GM23338 (cell line): ENCODE results near the gene GPC6. TPM values are rescaled to one million over a fixed set of nuclear protein-coding genes. Genes with fewer than 3 reads are reported as not detected.

Source experiments
- ATAC-seq: fragments of 200-7000 bp; cut with Tn5 transposase; 3 replicates; pipeline ENCODE4 v1.9.1; 2020
- DNase-seq: peaks from one replicate; pipeline ENCODE4 v3.0.0-alpha.2; 2015; ENCODE audit warnings: low spot score
- H2AFZ ChIP-seq: fragments of 200-600 bp; sonication (generic); 2 replicates; pipeline ENCODE4 v1.8.0; 2016; ENCODE audit warnings: antibody characterized with exemption, mild to moderate bottlenecking, moderate library complexity
- H3F3A ChIP-seq: fragments of 200-600 bp; sonication (generic); replicated peaks from 2 replicates; pipeline ENCODE4 v1.8.0; 2017; ENCODE audit warnings: antibody characterized with exemption, mixed run types, low read depth
- H3K27ac ChIP-seq: fragments of 200-600 bp; sonication (generic); 2 replicates; pipeline ENCODE4 v1.6.1; 2016; ENCODE audit warnings: low read depth
- H3K27me3 ChIP-seq: fragments of 200-600 bp; sonication (generic); 2 replicates; pipeline ENCODE4 v1.8.0; 2016; ENCODE audit warnings: mild to moderate bottlenecking, mixed run types, moderate library complexity; ENCODE audit not compliant: insufficient read depth
- H3K36me3 ChIP-seq: fragments of 200-600 bp; sonication (generic); 2 replicates; pipeline ENCODE4 v1.8.0; 2016; ENCODE audit warnings: mild to moderate bottlenecking; ENCODE audit not compliant: insufficient read depth
- H3K4me1 ChIP-seq: fragments of 200-600 bp; sonication (generic); 2 replicates; pipeline ENCODE4 v1.8.0; 2016; ENCODE audit warnings: mild to moderate bottlenecking, moderate library complexity; ENCODE audit not compliant: insufficient read depth
- H3K4me2 ChIP-seq: fragments of 200-600 bp; sonication (generic); 2 replicates; pipeline ENCODE4 v1.7.1; 2017; ENCODE audit warnings: mixed run types
- H3K4me3 ChIP-seq: fragments of 200-600 bp; sonication (generic); 2 replicates; pipeline ENCODE4 v1.6.1; 2016; ENCODE audit warnings: mixed run types
- H3K79me2 ChIP-seq: fragments of 200-600 bp; sonication (generic); replicated peaks from 2 replicates; pipeline ENCODE4 v1.8.0; 2017; ENCODE audit warnings: mild to moderate bottlenecking; ENCODE audit not compliant: insufficient read depth
- H3K9me2 ChIP-seq: fragments of 200-600 bp; sonication (generic); 2 replicates; pipeline ENCODE4 v1.8.0; 2017; ENCODE audit not compliant: insufficient read depth
- H4K20me1 ChIP-seq: fragments of 200-600 bp; sonication (generic); replicated peaks from 2 replicates; pipeline ENCODE4 v1.8.0; 2017; ENCODE audit warnings: mild to moderate bottlenecking; ENCODE audit not compliant: insufficient read depth
- H3K27ac Mint-ChIP-seq: 2 replicates; pipeline ENCODE4 v1.8.0; 2020; ENCODE audit warnings: inconsistent platforms, mild to moderate bottlenecking, moderate library complexity, mixed read lengths
- H3K27me3 Mint-ChIP-seq: 3 replicates; pipeline ENCODE4 v1.8.0; 2022; ENCODE audit warnings: low read depth, mild to moderate bottlenecking, moderate library complexity, mixed read lengths, inconsistent platforms; ENCODE audit not compliant: insufficient read depth, poor library complexity
- H3K36me3 Mint-ChIP-seq: 3 replicates; pipeline ENCODE4 v1.8.0; 2021; ENCODE audit warnings: low read depth, mild to moderate bottlenecking, inconsistent platforms, moderate library complexity, mixed read lengths
- H3K4me1 Mint-ChIP-seq: 3 replicates; pipeline ENCODE4 v1.8.0; 2020; ENCODE audit warnings: mild to moderate bottlenecking, inconsistent platforms, mixed read lengths
- H3K4me3 Mint-ChIP-seq: 3 replicates; pipeline ENCODE4 v1.8.0; 2021; ENCODE audit warnings: moderate library complexity, mild to moderate bottlenecking, inconsistent platforms, mixed read lengths
- H3K9me3 Mint-ChIP-seq: 3 replicates; pipeline ENCODE4 v1.8.0; 2020; ENCODE audit warnings: moderate library complexity, mild to moderate bottlenecking, inconsistent platforms, mixed read lengths
- CREB1 ChIP-seq: fragments of 250-450 bp; sonication (Bioruptor Pico); IDR thresholded peaks from 2 replicates; pipeline ENCODE4 v1.5.0; 2020; ENCODE audit warnings: low read depth, mild to moderate bottlenecking, moderate library complexity
- EZH2 ChIP-seq: fragments of 200-600 bp; sonication (generic); IDR thresholded peaks from one replicate; pipeline ENCODE4 v1.8.0; 2017; ENCODE audit warnings: antibody characterized with exemption, mild to moderate bottlenecking, low read depth; ENCODE audit not compliant: unreplicated experiment
- JUNB ChIP-seq: IDR thresholded peaks from one replicate; pipeline ENCODE4 v1.6.1; 2016; ENCODE audit warnings: antibody characterized with exemption; ENCODE audit not compliant: unreplicated experiment
- NANOG ChIP-seq: IDR thresholded peaks from 2 replicates; pipeline ENCODE4 v1.6.1; 2016; ENCODE audit warnings: antibody characterized with exemption, borderline replicate concordance
- POLR2AphosphoS5 ChIP-seq: IDR thresholded peaks from 2 replicates; pipeline ENCODE4 v1.6.1; 2016; ENCODE audit warnings: antibody characterized with exemption, low read depth
- STAT1 ChIP-seq: IDR thresholded peaks from one replicate; pipeline ENCODE4 v1.6.1; 2016; ENCODE audit warnings: antibody characterized with exemption; ENCODE audit not compliant: unreplicated experiment
- ZNF114 ChIP-seq: fragments of 250-450 bp; sonication (Bioruptor Pico); IDR thresholded peaks from 2 replicates; pipeline ENCODE4 v1.5.0; 2020; ENCODE audit warnings: mild to moderate bottlenecking, moderate library complexity
- ZNF331 ChIP-seq: fragments of 250-450 bp; sonication (Bioruptor Pico); IDR thresholded peaks from 2 replicates; pipeline ENCODE4 v1.5.0; 2020; ENCODE audit warnings: low read depth, mild to moderate bottlenecking, moderate library complexity
- polyA plus RNA-seq: library from polyadenylated mRNA; unstranded; fragments of >200 nt; fragmentation: Nextera tagmentation; extraction: Ambion mirVana; gene quantifications from 2 replicates; pipeline ENCODE4 v1.2.1, GENCODE V29; 2016
- total RNA-seq: library from RNA; depleted of rRNA; stranded (reverse); fragments of >200 nt; shearing (Covaris generic); gene quantifications from 2 replicates; pipeline ENCODE4 v1.2.3, GENCODE V29; 2014
- TF ChIP-seq, protein P1 (sequence below): fragments of 250-450 bp; sonication (Bioruptor Pico); IDR thresholded peaks from 2 replicates; pipeline ENCODE4 v1.5.0; 2020; ENCODE audit warnings: mild to moderate bottlenecking, moderate library complexity
- TF ChIP-seq, protein P2 (sequence below): IDR thresholded peaks from 2 replicates; pipeline ENCODE4 v1.6.1; 2016; ENCODE audit warnings: antibody characterized with exemption
- TF ChIP-seq, protein P3 (sequence below), 2 experiments: fragments of 200-600 bp in 1 of 2; sonication (generic) in 1 of 2; conservative IDR thresholded peaks; 2 replicates each; pipeline versions ENCODE4 v1.5.1 to v1.6.1; 2016 to 2017; ENCODE audit warnings: antibody characterized with exemption in 2 of 2, low read depth in 2 of 2, mild to moderate bottlenecking in 2 of 2, moderate library complexity in 1 of 2

GPC6 gene
- total and polyA plus RNA-seq, 2 experiments from 2014 or later = 6.4 to 28.6 TPM

DNA sequence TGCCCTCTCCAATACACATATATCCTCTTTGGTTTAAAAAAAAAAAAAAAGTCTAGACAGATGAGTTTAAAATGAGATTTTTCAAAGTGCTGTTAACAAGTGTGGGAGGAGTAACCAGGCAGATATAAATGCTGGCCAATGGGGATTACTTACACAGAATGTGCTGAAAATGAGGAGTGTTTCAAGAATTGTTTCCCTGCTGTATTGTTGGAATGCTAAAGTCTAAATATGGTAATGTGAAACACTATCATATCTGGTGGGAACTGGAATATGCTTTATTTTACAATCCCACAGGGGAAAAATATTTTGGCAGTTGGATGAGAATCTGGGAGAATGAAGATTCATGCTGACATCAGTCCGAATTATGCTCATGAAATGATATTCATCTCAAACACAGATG lies 1002.2 kb downstream of the GPC6 start (continued):
- TF ChIP-seq, protein P1, sequence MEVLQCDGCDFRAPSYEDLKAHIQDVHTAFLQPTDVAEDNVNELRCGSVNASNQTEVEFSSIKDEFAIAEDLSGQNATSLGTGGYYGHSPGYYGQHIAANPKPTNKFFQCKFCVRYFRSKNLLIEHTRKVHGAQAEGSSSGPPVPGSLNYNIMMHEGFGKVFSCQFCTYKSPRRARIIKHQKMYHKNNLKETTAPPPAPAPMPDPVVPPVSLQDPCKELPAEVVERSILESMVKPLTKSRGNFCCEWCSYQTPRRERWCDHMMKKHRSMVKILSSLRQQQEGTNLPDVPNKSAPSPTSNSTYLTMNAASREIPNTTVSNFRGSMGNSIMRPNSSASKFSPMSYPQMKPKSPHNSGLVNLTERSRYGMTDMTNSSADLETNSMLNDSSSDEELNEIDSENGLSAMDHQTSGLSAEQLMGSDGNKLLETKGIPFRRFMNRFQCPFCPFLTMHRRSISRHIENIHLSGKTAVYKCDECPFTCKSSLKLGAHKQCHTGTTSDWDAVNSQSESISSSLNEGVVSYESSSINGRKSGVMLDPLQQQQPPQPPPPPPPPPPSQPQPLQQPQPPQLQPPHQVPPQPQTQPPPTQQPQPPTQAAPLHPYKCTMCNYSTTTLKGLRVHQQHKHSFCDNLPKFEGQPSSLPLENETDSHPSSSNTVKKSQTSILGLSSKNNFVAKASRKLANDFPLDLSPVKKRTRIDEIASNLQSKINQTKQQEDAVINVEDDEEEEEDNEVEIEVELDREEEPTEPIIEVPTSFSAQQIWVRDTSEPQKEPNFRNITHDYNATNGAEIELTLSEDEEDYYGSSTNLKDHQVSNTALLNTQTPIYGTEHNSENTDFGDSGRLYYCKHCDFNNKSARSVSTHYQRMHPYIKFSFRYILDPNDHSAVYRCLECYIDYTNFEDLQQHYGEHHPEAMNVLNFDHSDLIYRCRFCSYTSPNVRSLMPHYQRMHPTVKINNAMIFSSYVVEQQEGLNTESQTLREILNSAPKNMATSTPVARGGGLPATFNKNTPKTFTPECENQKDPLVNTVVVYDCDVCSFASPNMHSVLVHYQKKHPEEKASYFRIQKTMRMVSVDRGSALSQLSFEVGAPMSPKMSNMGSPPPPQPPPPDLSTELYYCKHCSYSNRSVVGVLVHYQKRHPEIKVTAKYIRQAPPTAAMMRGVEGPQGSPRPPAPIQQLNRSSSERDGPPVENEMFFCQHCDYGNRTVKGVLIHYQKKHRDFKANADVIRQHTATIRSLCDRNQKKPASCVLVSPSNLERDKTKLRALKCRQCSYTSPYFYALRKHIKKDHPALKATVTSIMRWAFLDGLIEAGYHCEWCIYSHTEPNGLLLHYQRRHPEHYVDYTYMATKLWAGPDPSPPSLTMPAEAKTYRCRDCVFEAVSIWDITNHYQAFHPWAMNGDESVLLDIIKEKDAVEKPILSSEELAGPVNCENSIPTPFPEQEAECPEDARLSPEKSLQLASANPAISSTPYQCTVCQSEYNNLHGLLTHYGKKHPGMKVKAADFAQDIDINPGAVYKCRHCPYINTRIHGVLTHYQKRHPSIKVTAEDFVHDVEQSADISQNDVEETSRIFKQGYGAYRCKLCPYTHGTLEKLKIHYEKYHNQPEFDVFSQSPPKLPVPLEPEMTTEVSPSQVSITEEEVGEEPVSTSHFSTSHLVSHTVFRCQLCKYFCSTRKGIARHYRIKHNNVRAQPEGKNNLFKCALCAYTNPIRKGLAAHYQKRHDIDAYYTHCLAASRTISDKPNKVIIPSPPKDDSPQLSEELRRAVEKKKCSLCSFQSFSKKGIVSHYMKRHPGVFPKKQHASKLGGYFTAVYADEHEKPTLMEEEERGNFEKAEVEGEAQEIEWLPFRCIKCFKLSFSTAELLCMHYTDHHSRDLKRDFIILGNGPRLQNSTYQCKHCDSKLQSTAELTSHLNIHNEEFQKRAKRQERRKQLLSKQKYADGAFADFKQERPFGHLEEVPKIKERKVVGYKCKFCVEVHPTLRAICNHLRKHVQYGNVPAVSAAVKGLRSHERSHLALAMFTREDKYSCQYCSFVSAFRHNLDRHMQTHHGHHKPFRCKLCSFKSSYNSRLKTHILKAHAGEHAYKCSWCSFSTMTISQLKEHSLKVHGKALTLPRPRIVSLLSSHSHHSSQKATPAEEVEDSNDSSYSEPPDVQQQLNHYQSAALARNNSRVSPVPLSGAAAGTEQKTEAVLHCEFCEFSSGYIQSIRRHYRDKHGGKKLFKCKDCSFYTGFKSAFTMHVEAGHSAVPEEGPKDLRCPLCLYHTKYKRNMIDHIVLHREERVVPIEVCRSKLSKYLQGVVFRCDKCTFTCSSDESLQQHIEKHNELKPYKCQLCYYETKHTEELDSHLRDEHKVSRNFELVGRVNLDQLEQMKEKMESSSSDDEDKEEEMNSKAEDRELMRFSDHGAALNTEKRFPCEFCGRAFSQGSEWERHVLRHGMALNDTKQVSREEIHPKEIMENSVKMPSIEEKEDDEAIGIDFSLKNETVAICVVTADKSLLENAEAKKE = no peak
- TF ChIP-seq EZH2 (no peak), ZNF331 (CRISPR knock-in tag) (no peak), ZNF114 (CRISPR knock-in tag) (no peak), JUNB (no peak)
- TF ChIP-seq, protein P2, sequence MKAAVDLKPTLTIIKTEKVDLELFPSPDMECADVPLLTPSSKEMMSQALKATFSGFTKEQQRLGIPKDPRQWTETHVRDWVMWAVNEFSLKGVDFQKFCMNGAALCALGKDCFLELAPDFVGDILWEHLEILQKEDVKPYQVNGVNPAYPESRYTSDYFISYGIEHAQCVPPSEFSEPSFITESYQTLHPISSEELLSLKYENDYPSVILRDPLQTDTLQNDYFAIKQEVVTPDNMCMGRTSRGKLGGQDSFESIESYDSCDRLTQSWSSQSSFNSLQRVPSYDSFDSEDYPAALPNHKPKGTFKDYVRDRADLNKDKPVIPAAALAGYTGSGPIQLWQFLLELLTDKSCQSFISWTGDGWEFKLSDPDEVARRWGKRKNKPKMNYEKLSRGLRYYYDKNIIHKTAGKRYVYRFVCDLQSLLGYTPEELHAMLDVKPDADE = no peak

DNA sequence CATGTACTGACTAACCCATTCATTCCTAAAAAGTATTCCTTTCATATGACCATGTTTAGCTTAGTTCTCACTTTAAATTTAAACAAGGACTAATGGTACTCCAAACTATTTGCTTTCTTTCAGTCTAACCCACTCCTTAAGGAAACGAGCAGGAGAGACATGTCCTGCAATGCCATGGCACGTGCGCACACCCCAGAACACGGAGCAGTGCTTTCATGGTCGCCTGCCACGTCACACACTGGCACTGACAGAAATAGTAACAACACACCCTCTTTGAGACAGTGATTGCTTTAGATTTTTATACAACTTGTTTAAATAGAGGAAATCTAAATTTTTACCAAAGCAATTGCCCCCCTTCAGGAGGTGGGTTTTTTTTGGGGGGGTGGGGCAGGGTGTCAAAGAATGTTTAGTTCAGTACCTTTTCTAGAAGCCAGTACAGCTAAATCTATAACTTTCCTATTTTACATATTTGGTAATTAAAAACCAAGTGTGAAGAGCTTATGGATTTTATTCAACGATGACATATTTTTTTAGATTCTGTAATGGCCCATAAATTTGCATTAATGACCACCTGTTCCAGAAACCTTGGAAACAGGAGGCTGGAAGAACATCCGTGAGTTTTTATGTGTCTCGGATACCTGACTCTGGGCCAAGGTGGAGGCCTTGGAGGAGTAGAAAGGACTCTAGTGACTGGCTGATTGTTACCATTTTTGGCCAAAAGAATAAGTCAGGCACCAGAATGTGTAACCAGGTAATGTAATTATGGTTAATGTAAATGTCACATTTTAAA lies 1005.7 kb downstream of the GPC6 start:
- Histone ChIP-seq H2AFZ (no peak overlapping the region), H3F3A (no peaks in the 10 kb centered on the region), H3K4me2 (no peak overlapping the region), H3K4me3 (no peak overlapping the region), H3K27me3 (no peaks in the 10 kb centered on the region), H3K4me1 (no peaks in the 10 kb centered on the region), H4K20me1 (no peaks in the 10 kb centered on the region), H3K36me3 (no peaks in the 10 kb centered on the region), H3K27ac (no peak overlapping the region), H3K9me2 (0 out of 2 replicates have a peak, but pooled peaks cover 5% of the 10 kb centered on the region), H3K79me2 (no peaks in the 10 kb centered on the region)
- Mint-ChIP-seq H3K27me3 (no peaks in the 10 kb centered on the region), H3K4me1 (peaks cover 8% of the 10 kb centered on the region; the same call in 2 of the 3 replicates), H3K9me3 (no peaks in the 10 kb centered on the region), H3K27ac (no peak overlapping the region), H3K36me3 (no peaks in the 10 kb centered on the region; the same call in 2 of the 3 replicates), H3K4me3 (no peak overlapping the region)
- DNase-seq (no peak), ATAC-seq (no peak)
- TF ChIP-seq CREB1 (CRISPR knock-in tag) (no peak), EZH2 (no peak), NANOG (no peak), POLR2AphosphoS5 (no peak), STAT1 (no peak)
- TF ChIP-seq, protein P2 = no peak
- TF ChIP-seq, protein P3, sequence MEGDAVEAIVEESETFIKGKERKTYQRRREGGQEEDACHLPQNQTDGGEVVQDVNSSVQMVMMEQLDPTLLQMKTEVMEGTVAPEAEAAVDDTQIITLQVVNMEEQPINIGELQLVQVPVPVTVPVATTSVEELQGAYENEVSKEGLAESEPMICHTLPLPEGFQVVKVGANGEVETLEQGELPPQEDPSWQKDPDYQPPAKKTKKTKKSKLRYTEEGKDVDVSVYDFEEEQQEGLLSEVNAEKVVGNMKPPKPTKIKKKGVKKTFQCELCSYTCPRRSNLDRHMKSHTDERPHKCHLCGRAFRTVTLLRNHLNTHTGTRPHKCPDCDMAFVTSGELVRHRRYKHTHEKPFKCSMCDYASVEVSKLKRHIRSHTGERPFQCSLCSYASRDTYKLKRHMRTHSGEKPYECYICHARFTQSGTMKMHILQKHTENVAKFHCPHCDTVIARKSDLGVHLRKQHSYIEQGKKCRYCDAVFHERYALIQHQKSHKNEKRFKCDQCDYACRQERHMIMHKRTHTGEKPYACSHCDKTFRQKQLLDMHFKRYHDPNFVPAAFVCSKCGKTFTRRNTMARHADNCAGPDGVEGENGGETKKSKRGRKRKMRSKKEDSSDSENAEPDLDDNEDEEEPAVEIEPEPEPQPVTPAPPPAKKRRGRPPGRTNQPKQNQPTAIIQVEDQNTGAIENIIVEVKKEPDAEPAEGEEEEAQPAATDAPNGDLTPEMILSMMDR (conservative IDR thresholded peaks at IDR 0.05; ENCODE audit: low read depth in 2 of 2) = no peak
